CD14-positive monocyte (primary cell): ENCODE results near the gene MAP7D1. TPM values are rescaled to one million over a fixed set of nuclear protein-coding genes. Genes with fewer than 3 reads are reported as not detected.

ENCODE experiments used
- DNase-seq, 3 donors: peaks; one replicate each; pipeline ENCODE4 v3.0.0-alpha.2; 2011 to 2022
- H2AFZ ChIP-seq: 2 replicates; pipeline ENCODE4 v1.6.0; 2012; ENCODE audit warnings: mild to moderate bottlenecking, low read depth, low read length, inconsistent platforms; ENCODE audit not compliant: insufficient read depth, poor library complexity, severe bottlenecking
- H3K27ac ChIP-seq, 2 donors: 1 replicate in 1 of 2; 2 replicates in 1 of 2; pipeline ENCODE4 v1.5.1; 2012 to 2013; ENCODE audit warnings: low read length in 2 of 2, control low read depth in 1 of 2, inconsistent platforms in 1 of 2, low read depth in 1 of 2, mild to moderate bottlenecking in 1 of 2
- H3K27me3 ChIP-seq, 2 donors: one replicate each; pipeline versions ENCODE4 v1.6.0 to v1.6.1; 2011 to 2013; ENCODE audit warnings: low read length in 2 of 2; ENCODE audit not compliant: control insufficient read depth in 2 of 2, insufficient read depth in 2 of 2
- H3K36me3 ChIP-seq, 2 donors: replicated peaks in 1 of 2; 1 replicate in 1 of 2; 2 replicates in 1 of 2; pipeline versions ENCODE4 v1.5.1 to v1.6.1; 2012 to 2013; ENCODE audit warnings: low read length in 2 of 2, control low read depth in 1 of 2, inconsistent platforms in 1 of 2, mild to moderate bottlenecking in 1 of 2; ENCODE audit not compliant: insufficient read depth in 2 of 2, control insufficient read depth in 1 of 2
- H3K4me1 ChIP-seq, 2 donors: 1 replicate in 1 of 2; 2 replicates in 1 of 2; pipeline versions ENCODE4 v1.5.1 to v1.6.1; 2012 to 2013; ENCODE audit warnings: low read length in 2 of 2, control low read depth in 1 of 2, inconsistent platforms in 1 of 2, mild to moderate bottlenecking in 1 of 2, moderate library complexity in 1 of 2; ENCODE audit not compliant: insufficient read depth in 2 of 2, control insufficient read depth in 1 of 2
- H3K4me2 ChIP-seq: replicated peaks from 2 replicates; pipeline ENCODE3; 2012; ENCODE audit warnings: low read length, moderate library complexity, mild to moderate bottlenecking; ENCODE audit not compliant: poor library complexity, severe bottlenecking; ENCODE audit errors: extremely low read depth
- H3K4me3 ChIP-seq, 3 experiments: fragments of 200-600 bp in 1 of 3; sonication (generic) in 1 of 3; replicated peaks in 1 of 3; 1 replicate in 2 of 3; 2 replicates in 1 of 3; pipeline ENCODE4 v1.5.1; 2011 to 2013; ENCODE audit warnings: low read length in 3 of 3, mild to moderate bottlenecking in 3 of 3, control low read depth in 2 of 3, low read depth in 2 of 3, inconsistent platforms in 1 of 3, moderate library complexity in 1 of 3
- H3K79me2 ChIP-seq: 2 replicates; pipeline ENCODE4 v1.6.0; 2012; ENCODE audit warnings: mild to moderate bottlenecking, control low read depth, inconsistent platforms, low read length, moderate library complexity; ENCODE audit not compliant: insufficient read depth
- H3K9ac ChIP-seq: 2 replicates; pipeline ENCODE4 v1.6.0; 2017; ENCODE audit warnings: low read length, mild to moderate bottlenecking; ENCODE audit not compliant: insufficient read depth, poor library complexity, severe bottlenecking
- H3K9me3 ChIP-seq, 2 donors: replicated peaks in 1 of 2; 1 replicate in 1 of 2; 2 replicates in 1 of 2; pipeline versions ENCODE4 v1.5.1 to v1.6.1; 2012 to 2013; ENCODE audit warnings: low read length in 2 of 2, control low read depth in 1 of 2; ENCODE audit not compliant: control insufficient read depth in 1 of 2, insufficient read depth in 1 of 2
- H4K20me1 ChIP-seq: 2 replicates; pipeline ENCODE4 v1.6.0; 2012; ENCODE audit warnings: mild to moderate bottlenecking, low read length, control low read depth, moderate library complexity; ENCODE audit not compliant: insufficient read depth
- H3K27ac Mint-ChIP-seq, 7 donors: one replicate each; pipeline ENCODE4 v1.8.0; 2020; ENCODE audit warnings: mild to moderate bottlenecking in 7 of 7, mixed read lengths in 7 of 7, moderate library complexity in 6 of 7, inconsistent platforms in 2 of 7
- H3K27me3 Mint-ChIP-seq, 3 donors: one replicate each; pipeline ENCODE4 v1.8.0; 2021 to 2022; ENCODE audit warnings: low read depth in 3 of 3, mild to moderate bottlenecking in 3 of 3, mixed read lengths in 3 of 3, moderate library complexity in 3 of 3, inconsistent platforms in 1 of 3
- H3K36me3 Mint-ChIP-seq, 2 donors: one replicate each; pipeline ENCODE4 v1.8.0; 2020; ENCODE audit warnings: mixed read lengths in 2 of 2, inconsistent platforms in 1 of 2, mild to moderate bottlenecking in 1 of 2
- H3K4me1 Mint-ChIP-seq: one replicate; pipeline ENCODE4 v1.8.0; 2020; ENCODE audit warnings: mild to moderate bottlenecking, mixed read lengths
- H3K4me3 Mint-ChIP-seq, 2 donors: one replicate each; pipeline ENCODE4 v1.8.0; 2020; ENCODE audit warnings: mild to moderate bottlenecking in 2 of 2, mixed read lengths in 2 of 2, moderate library complexity in 1 of 2
- H3K9me3 Mint-ChIP-seq, 7 donors: one replicate each; pipeline ENCODE4 v1.8.0; 2020 to 2022; ENCODE audit warnings: mixed read lengths in 7 of 7, mild to moderate bottlenecking in 6 of 7, moderate library complexity in 6 of 7, inconsistent platforms in 2 of 7
- CTCF ChIP-seq: fragments of 200-600 bp; IDR thresholded peaks from one replicate; pipeline ENCODE4 v1.8.0; 2022; ENCODE audit warnings: antibody characterized with exemption, mild to moderate bottlenecking
- WGBS: methylation state at CpG from one replicate; pipeline ENCODE4 v1.1.5; 2013; ENCODE audit warnings: missing lambda C conversion rate; ENCODE audit not compliant: insufficient coverage; 5-methylcytosine and 5-hydroxymethylcytosine counted together
- intact Hi-C, 2 donors: fragments of 100-400 bp; cut with micrococcal nuclease; formaldehyde crosslinking; loops; one replicate each; pipeline versions ENCODE4 v1.15.0 to v1.15.1; 2023
- polyA plus RNA-seq, 3 donors: library from polyadenylated mRNA; depleted of rRNA in 1 of 3; unstranded in 2 of 3; stranded (reverse) in 1 of 3; fragments of 300-500 nt in 2 of 3; fragments of >200 nt in 1 of 3; fragmentation: Illumina TruSeq in 2 of 3; gene quantifications; 1 replicate in 2 of 3; 2 replicates in 1 of 3; pipeline ENCODE4 v1.2.3, GENCODE V29; 2012 to 2021

Gene MAP7D1
- polyA plus RNA-seq, 3 donors = 12.3 to 153 (median 13.6) TPM

GRCh38 chr1:36159614-36160387, 3.8 kb downstream of the MAP7D1 start:
- intact Hi-C loops = no loop called here
- H3K9me3 Mint-ChIP-seq = peaks cover 0 to 3% (median 0%) of the 10 kb centered on the region in 7 donors
- Histone ChIP-seq H3K9me3 (no peaks in the 10 kb centered on the region), H3K79me2 (peaks cover 97% of the 10 kb centered on the region), H3K4me2 (peak overlapping the region; percentile 82), H3K27ac (peak overlapping the region; percentile 88 to 97), H3K4me3 (peak overlapping the region in 1 of 3 experiments; percentile 76), H3K9ac (peak overlapping the region; percentile 61), H3K4me1 (peaks cover 64 to 70% of the 10 kb centered on the region in 2 donors), H3K27me3 (no peaks in the 10 kb centered on the region), H3K36me3 (peaks cover 4 to 12% of the 10 kb centered on the region in 2 donors), H2AFZ (no peak overlapping the region), H4K20me1 (peaks cover 78% of the 10 kb centered on the region)
- H3K36me3 Mint-ChIP-seq = peaks cover 36 to 39% of the 10 kb centered on the region in 2 donors
- H3K27ac Mint-ChIP-seq = peak overlapping the region; percentile 96 to 99 (median 98)
- H3K27me3 Mint-ChIP-seq = peaks cover 0 to 2% (median 2%) of the 10 kb centered on the region in 3 donors
- DNase-seq = no peak
- peaks cover 73% of the 10 kb centered on the region for H3K4me1 Mint-ChIP-seq
- 100% methylated on average over 7 of the region's 10 CpGs for WGBS
- TF ChIP-seq CTCF = no peak
- peak overlapping the region; percentile 84 to 91 for H3K4me3 Mint-ChIP-seq

GRCh38 chr1:36160388-36160948, 4.5 kb downstream of the MAP7D1 start:
- H4K20me1 ChIP-seq = peaks cover 85% of the 10 kb centered on the region
- peak overlapping the region; percentile 84 to 91 for H3K4me3 Mint-ChIP-seq
- H3K9me3 ChIP-seq = no peaks in the 10 kb centered on the region
- DNase-seq = no peak
- H3K27ac Mint-ChIP-seq = peak overlapping the region; percentile 96 to 99 (median 98)
- peaks cover 4 to 12% of the 10 kb centered on the region in 2 donors for H3K36me3 ChIP-seq
- H3K36me3 Mint-ChIP-seq = peaks cover 37 to 40% of the 10 kb centered on the region in 2 donors
- H3K79me2 ChIP-seq = peaks cover 97% of the 10 kb centered on the region
- H3K4me1 ChIP-seq = peaks cover 58 to 64% of the 10 kb centered on the region in 2 donors
- intact Hi-C loops = no loop called here
- H3K4me2 ChIP-seq = peak overlapping the region; percentile 82
- H3K9ac ChIP-seq = peak overlapping the region; percentile 61
- 54% methylated on average over 2 of the region's 4 CpGs for WGBS
- no peak overlapping the region for H2AFZ ChIP-seq
- no peaks in the 10 kb centered on the region for H3K27me3 ChIP-seq
- H3K9me3 Mint-ChIP-seq = peaks cover 0 to 3% (median 0%) of the 10 kb centered on the region in 7 donors
- peaks cover 67% of the 10 kb centered on the region for H3K4me1 Mint-ChIP-seq
- H3K27me3 Mint-ChIP-seq = peaks cover 0 to 2% (median 2%) of the 10 kb centered on the region in 3 donors
- H3K27ac ChIP-seq = peak overlapping the region; percentile 88 to 97
- TF ChIP-seq CTCF = no peak
- H3K4me3 ChIP-seq = peak overlapping the region in 2 of 3 experiments; percentile 44 to 76
